Measurements from ENCODE around the gene NKX1-1. TPM values are rescaled to one million over a fixed set of nuclear protein-coding genes. Genes with fewer than 3 reads are reported as not detected.
"Not testable (repeated sequence)": the region's sequence is repeated elsewhere in the genome, so short reads cannot be mapped to it uniquely, and the experiment has no call there.

Gene NKX1-1
- not detected for polyA plus RNA-seq (ENCODE audit: insufficient read length in 10 of 10)
- long read RNA-seq, donor 1: 0 reads
- long read RNA-seq, donor 2: 0 reads
- long read RNA-seq, donor 3: 0 reads
- long read RNA-seq, donor 4: 0 reads
- long read RNA-seq, donor 5: 0 reads
- long read RNA-seq, donor 6: 0 reads
- long read RNA-seq, donor 7: 0 reads
- long read RNA-seq, donor 8: 0 reads
- long read RNA-seq, donor 9: 0 reads

DNA sequence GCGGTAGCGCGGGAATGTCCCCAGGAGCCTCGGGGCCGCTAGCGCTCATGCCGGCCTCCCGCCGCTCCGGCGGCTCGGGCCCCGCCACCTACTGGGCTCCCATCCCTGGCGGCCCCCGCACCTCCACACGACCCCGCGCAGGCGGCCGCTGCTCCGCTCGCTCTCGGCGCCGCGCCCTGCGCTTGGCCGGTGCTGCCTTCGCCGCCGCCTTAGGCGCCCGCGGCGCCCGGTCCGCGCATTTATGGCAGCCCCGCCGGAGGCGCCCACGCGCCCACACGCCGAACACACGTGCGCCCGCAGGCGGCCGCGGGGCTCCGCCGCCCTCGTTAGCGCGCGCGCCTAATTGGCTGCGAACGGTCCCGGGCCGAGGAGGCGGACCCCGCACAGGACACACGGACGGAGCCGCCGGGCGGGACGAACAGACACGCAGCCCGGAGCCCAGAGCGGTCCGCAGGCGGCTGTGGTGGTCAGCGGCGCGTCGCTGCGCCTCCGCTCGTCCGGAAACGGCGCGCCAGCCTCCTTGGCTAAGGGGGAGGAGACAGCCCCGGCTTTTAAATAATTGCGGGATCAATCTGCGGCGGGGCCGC is at the start of gene NKX1-1:
TSS of gene NKX1-1 (minus strand) at position 49 of the 587 bp plus-strand sequence. CDS start at position 49, 0 bp downstream.
- no peak for DNase-seq

DNA sequence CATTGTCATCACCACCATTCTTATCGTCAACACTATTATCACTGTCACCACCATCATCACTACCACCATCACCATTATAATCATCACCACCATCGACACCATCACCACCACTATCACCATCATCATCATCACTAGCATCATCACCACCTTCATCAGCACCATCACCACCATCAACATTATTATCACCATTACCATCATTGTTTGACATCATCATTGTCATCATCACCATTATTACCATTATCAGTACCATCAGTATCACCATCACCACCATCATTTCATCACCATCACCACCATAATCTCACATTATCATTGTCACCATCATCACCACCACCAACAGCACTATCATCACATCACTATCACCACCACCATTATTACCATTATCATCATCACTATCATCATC is 47.5 kb upstream of the NKX1-1 start:
- DNase-seq: no peak

DNA sequence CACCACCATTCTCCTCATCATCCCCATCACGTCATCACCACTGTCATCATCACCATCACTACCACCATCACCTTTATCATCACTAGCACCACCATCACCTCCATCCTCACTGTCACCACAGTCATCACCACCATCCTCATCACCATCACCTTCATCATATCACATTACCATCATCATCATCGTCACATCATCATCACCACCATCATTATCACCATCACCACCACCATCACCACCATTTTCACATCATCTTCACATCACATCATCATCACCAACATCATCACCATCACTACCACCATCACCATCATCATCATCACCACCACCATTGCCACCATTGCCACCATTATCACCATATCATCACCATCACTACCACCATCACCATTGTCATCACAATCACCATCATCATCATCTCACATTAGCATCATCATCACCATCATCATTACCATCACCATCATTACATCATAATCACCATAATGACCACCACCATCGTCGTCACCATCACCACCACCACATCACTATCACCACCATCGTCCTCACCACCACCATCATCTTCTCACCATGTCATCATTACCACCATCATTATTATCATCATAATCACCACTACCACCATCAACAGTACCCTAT is 46.3 kb upstream of the NKX1-1 start:
- no peak for DNase-seq

DNA sequence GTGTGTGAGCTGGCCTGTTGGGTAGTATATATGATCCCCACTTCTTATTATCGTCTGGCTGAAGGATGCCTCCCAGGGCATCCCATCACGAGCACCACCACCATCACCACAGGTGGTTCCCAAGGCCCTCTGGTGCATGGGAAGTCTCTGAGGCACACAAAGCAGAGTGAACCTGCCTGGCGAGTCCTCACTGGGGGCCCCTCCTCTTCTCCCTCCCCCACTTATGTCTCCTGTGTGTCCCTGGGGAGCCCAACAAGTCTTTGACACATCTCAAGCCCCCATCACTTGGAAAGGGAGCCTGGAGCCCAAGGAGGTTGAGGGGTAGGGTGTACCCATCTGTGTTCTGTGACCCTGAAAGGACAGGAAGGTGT is 45.5 kb upstream of the NKX1-1 start:
- DNase-seq: no peak

DNA sequence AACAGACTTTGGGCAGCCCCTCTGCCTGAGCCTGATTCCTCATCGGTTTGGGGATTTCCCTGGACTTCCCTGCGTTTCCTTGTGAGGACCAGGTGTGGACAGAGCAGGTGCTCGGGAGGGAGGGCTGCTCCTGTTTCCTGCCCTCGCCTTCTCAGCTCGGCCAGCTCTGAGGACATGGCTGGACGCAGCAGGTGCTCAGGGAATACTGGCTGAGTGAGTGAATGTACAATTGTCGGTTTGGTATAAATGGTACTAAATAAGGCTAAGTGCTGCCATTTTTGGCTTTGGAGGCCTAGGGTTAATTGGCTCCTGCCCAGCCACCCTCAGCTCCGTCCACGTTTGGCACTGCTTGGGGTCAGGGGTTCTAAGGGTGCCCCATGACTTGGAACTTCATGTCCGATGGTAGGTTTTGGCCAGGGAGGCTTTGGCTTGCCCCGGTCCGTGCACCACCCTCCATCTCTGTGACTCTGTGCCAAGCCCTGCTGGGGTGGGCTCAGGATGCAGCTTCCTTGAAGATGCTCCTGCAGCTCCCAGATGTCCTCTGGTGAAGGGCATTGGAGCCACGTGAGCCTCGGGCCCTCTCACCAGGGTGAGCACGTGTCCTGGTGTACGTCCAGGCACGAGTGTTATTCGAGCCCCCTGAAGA is 45.0 kb upstream of the NKX1-1 start:
- no peak for DNase-seq

DNA sequence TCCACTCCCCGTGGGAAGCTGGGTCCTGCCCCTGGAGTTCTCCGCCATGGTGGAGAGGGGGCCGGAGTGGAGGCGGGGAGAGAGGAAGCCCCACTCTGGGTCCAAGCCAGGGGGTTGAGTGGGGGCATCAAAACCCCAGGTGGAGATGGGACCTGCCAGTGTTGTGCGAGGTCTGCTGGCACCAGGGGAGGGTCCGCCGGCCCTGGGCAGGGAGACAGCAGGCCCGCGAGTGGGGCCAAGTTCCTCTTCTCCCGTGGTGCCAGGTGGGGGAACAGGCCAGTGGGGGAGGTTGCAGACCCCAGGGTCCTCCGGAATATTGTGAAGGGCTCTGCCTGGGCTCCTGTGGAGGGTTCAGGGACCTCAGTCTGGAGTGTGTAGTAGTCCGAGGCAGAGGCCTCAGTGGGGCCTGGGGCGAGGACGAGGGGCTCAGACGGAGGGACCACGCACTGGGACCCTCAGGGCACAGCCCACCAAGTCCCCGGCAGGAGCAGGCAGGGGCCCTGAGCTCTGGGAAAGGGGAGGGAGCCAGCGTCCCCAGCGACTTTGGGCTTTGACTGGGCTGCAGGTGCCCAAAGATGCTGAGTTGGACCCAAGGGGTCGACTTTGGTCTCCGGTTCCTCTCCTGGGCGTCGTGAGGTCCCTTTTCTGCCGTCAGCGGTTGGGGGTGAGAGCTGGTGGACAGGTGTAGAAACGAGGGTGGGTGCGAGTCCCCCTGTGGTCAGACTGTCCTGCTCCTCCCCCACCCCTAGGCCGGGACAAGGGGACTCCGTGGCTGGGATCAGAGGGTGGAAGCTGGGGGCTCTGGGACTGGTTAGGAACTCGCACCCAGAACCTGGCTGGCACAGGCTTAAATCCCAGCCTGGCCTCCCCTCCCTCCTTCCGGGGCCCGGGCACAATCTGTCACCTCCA is 43.8 kb upstream of the NKX1-1 start:
- DNase-seq: no peak

DNA sequence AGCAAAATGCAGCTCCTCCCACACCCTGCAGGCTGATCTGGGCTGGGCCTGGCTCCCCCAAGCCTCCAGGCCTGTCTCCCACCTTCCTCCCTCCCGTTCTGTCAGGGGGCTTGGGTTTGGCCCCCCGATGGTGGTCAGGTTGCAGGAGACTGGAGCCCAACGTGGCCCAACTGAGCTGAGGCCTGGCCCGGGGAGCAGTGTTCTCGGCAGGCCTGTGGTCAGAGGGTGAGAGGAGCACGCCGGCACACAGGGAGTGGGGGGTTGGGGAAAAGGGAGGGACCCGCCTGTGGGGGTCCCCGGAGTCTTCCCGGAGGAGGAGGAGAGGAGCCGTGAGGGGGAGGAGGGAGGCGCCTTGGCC is 43.2 kb upstream of the NKX1-1 start:
- no peak for DNase-seq

DNA sequence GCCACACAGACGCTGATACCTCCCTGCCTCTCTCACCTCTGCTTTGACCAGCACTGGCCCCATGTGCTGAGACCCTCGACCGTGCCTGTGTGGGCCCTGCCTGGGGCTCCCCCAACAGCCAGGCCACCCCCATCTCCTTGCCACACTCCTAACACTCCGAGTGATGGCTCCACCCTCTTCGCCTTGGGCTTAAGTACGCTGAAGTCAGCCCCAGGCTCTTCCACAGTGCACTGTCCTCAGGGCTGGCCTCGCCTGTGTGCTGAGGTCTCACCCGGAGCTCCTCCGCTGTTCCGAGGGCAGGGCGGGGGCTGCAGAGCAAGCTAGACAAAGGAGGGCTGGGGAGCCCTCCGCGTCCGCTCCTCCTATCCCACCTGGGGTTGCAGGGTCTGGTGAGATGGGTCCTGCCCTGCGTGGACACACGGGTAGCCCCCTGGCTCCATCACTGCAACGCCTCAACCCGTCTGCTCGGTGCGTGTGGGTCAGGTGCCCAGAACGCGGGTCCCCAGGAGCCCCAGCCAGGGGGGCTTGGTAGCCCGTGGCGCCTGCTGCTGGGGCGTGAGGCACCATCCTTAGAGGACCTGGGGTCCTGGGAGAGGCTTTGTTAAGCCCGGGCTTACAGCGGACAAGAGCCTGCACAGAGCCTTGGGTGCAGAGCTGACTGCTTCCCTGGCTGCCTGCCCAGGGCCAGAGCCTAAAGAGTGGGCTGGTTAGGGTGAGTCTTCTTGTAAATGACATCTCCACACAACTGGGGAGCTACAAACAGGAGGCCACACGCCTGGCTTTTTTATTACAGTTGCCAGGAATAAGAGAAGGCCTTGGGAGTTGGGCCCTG is 42.6 kb upstream of the NKX1-1 start:
- no peak for DNase-seq

DNA sequence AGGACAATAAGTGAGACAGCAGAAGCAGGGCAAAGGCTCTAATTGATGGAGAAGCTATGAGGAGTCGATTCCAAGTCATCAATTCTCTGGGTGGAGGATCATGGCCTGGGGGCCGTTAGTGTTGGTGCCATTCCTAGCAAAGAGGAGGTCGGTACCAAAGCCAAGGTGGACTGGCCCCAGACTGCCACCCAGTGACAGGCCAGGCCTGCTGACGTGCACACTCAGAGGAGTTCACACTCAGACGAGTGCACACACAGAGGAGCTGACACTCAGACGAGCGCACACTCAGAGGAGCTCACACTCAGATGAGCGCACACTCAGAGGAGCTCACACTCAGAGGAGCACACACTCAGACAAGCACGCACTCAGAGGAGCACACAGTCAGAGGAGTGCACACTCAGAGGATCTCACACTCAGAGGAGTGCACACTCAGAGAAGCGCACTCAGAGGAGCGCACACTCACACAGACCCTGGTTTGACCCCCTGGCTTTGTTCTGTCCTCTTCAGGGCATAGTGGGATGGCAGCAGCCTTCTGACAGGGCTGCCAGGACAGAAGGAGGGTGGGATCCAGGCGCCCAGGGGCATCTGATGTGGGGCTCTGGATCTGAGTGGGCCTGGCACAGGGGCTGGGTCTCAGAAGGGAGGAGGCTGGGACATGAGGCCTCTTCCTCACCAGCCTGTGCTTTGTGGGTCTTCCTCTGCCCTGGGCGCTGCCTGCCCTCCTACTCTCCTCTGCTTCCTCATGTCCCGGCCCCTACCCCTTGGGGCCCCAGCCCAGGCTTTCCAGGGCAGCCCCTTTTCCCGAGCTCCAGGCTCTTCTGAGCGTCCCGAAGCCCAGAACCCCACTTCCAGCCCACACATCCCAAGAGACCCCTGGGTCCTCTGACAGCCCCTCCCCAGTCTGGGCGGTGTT is 41.7 kb upstream of the NKX1-1 start:
- no peak for DNase-seq

DNA sequence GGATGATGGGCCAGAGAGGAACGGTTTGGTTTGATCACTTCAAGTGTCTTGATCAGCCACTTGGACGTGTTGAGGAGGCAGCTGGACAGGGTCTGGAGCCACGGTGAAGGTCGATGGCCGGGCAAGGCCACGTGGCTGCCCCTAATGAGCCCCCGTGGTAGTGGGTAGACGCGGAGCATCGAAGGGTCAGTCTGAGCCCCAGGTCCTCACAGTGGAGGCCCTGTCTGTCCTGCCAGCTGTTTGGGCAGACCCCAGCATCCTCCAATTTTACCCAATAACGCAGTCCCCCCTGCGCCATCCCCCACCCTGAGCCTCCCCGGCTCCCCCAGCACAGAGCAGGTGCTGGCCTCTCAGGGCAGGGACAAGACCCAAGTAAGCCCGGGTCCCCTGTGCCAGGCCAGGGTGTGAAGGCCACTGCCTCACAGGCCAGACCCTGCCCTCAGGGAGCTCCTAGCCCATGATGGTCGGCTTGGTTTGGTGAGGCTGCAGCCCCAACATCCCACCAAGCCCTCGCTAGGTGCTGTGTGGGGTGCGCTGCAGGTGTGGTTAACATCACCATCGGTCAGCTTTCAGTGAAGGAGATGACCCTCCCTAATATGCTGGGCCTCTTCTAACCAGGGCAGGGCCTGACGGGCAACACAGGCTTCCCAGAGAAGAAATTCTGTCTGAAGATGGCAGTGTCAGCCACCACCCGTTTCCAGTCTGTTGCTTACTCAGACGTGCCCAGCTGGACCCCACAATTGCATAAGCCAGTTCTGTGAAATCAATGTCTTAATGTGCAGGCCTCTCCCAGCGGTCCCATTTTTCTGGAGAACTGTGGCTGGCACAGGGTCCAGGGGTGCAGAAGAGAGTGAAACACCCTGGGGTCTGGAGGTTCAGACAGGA is 40.5 kb upstream of the NKX1-1 start:
- no peak for DNase-seq

DNA sequence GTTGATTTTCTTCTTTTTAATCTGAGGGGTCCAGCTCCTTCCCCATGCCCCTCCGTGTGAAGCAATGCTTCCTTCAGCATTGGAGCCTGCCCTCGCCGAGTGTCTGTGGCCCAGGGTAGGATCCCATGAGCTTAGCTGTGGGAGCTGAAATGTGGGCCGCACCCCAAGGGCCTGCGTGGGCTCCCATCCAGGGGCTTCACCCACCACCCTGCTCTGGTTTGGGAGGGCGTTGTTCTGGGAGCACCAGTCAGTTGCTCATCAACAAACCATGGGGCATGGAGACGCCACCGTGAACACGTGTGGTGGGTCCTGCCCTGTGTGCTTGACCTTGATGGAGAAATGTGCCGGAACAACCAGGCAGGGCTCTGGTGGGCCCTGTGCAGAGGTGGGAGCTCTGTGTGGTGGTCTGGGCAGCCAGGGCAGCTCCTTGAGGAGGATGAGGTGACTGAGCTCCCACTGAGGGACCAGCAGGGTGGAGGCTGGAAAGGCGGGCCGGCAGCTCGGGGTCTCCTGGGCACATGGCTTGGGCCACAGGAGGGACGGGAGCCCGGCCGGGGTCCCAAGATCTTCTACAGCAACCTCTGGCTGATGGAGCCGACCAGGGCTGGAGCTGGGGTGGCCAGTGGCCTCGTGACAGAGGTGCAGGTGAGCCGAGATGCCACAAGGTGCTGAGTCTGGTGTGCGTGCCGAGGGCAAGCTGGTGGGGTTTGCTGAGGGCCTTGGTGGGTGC is 39.6 kb upstream of the NKX1-1 start:
- no peak for DNase-seq

DNA sequence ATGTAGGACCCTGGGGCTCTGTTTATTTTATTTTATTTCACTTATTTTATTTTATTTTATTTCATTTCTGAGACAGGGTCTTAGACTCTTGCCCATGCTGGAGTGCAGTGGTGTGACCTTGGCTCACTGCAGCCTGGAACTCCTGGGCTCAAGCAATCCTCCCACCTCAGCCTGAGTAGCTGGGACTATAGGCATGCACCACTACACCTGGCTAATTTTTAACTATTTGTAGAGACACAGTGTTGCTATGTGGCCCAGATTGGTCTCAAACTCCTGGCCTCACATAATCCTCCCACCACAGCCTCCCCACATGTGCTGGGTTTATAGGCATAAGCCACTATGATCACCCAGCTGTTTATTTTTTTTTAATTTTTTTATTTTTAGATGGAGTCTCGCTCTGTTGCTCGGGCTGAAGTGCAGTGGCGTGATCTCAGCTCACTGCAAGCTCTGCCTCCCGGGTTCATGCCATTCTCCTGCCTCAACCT is 37.5 kb upstream of the NKX1-1 start:
- not testable (repeated sequence) for DNase-seq

DNA sequence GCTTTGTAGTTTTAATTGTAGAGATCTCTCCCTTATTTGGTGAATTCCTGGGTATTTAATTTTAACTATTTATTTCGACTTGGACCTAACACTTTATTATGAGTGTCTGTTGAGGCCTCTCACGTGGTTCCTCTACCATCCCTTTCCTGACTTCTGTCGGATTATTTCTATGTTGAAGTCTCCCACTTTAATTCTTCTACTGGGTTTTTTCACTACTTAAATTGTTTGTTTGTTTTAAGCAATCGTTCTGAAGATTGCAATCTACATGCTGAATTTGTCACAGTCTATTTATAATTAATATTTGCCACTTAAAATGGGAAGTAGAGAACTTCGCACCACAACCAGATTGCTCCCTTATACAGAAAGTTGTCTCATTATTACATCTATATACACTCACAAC is 20.8 kb upstream of the NKX1-1 start:
- no peak for DNase-seq

DNA sequence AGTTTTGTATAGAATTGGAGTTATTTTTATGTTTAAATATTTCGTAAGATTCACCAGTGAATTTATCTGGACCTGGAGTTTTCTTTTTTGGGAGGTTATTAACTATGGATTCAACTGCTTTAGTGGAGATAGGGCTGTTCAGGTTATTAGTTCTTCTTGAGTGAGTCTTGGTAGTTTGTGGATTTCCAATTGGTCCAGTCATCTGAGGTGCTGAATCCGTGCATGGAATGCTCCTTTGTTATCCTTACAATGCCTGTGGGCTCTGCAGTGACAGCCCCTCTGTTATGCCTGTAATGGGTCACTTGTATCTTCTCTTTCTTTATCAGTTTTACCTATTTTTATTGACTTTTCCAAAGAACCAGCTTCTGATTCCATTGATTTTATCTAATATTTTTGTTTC is 15.4 kb upstream of the NKX1-1 start:
- no peak for DNase-seq

DNA sequence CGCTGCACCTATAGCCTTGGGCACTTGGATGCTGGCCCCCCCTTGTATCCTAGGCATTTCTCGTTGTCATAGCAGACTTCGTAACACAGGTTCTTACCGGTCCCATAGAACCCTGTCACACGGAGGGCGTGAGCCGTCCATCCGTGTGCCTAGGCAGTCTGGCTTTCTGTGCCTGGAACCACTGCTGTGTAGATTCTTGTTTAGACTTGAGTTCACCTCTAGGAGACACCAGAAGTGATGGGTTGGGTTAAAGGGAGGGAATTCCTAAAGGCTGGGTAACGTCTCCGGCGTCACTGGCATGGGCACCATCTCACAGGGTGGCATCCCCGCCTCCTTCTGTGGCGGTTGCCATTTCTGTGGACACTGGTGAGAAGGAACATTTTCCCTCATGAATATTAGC is 13.5 kb upstream of the NKX1-1 start:
- no peak for DNase-seq

DNA sequence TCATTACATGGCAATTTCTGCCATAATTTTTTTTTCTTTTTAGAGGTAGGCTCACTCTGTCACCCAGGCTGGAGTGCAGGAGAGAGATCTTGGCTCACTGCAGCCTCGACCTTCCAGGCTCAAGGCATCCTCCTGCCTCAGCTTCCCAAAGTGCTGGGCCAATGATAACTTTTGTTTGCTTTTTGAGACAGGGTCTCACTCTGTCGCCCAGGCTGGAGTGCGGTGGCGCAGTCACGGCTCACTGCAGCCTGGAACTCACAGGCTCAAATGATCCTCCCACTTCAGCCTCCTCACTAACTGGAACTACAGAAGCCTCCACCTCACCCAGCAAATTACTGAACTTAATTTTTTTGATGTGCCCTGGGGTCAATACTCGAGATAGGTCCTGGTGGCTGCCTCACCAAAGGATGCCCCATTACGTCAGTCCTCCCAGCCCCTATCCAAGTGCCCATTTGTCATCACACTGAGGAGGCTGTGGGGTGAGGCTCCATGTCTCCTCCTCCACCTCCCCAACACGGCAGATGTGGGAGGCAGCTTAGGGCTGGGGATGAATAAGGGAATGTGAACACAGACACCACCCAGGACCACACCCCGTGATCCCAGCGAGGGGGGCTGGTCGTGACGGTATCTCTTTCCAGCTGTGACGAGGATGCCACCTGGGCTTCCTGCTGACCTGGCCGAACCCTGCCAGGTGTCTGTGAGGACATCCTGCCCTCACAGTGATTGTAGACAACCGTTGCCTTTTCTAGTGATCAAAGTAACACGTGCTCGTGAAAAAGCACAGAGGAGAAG is 12.4 kb upstream of the NKX1-1 start:
- DNase-seq: no peak
